Breast epithelium (tissue), 4 donors: ENCODE results near the gene ESCO1. TPM values are rescaled to one million over a fixed set of nuclear protein-coding genes. Genes with fewer than 3 reads are reported as not detected.

ENCODE experiments used
- DNase-seq, 2 donors: peaks; one replicate each; pipeline ENCODE4 v3.0.0-alpha.2; 2019; ENCODE audit warnings: low spot score in 2 of 2
- H3K27ac ChIP-seq, 2 donors: fragments of 200-600 bp; sonication (generic) in 1 of 2; one replicate each; pipeline ENCODE4 v1.5.1; 2016 to 2019; ENCODE audit warnings: mild to moderate bottlenecking in 1 of 2
- H3K27me3 ChIP-seq, 2 donors: fragments of 200-600 bp; sonication (generic) in 1 of 2; one replicate each; pipeline versions ENCODE4 v1.5.1 to v1.6.0; 2017 to 2019; ENCODE audit warnings: control low read depth in 1 of 2, mild to moderate bottlenecking in 1 of 2
- H3K36me3 ChIP-seq: fragments of 200-600 bp; one replicate; pipeline ENCODE4 v1.5.1; 2019
- H3K4me1 ChIP-seq, 2 donors: fragments of 200-600 bp; sonication (generic); one replicate each; pipeline ENCODE4 v1.5.1; 2016 to 2019; ENCODE audit warnings: control low read depth in 1 of 2
- H3K4me3 ChIP-seq, 3 donors: fragments of 200-600 bp; sonication (generic); 1 replicate in 2 of 3; 2 replicates in 1 of 3; pipeline ENCODE4 v1.5.1; 2016 to 2019; ENCODE audit warnings: mild to moderate bottlenecking in 3 of 3, moderate library complexity in 2 of 3
- H3K9me3 ChIP-seq, 2 donors: fragments of 200-600 bp; sonication (generic) in 1 of 2; one replicate each; pipeline ENCODE4 v1.5.1; 2016 to 2019; ENCODE audit warnings: control low read depth in 1 of 2
- CTCF ChIP-seq, 3 donors: fragments of 450-650 bp; IDR thresholded peaks; one replicate each; pipeline ENCODE4 v1.5.1; 2016 to 2017; ENCODE audit warnings: antibody characterized with exemption in 3 of 3, mild to moderate bottlenecking in 3 of 3, moderate library complexity in 3 of 3
- POLR2A ChIP-seq: fragments of 450-650 bp; IDR thresholded peaks from one replicate; pipeline ENCODE4 v1.6.1; 2016; ENCODE audit warnings: antibody characterized with exemption, mild to moderate bottlenecking, moderate library complexity
- POLR2AphosphoS5 ChIP-seq, 3 donors: sonication (generic); formaldehyde crosslinking; IDR thresholded peaks; one replicate each; pipeline ENCODE4 v1.6.1; 2017; ENCODE audit warnings: antibody characterized with exemption in 3 of 3
- intact Hi-C: fragments of 100-400 bp; cut with DNase I; formaldehyde crosslinking; loops from one replicate; pipeline ENCODE4 v1.15.1; 2023; ENCODE audit warnings: low total_unique reads
- total RNA-seq, 3 donors: library from RNA; depleted of rRNA; stranded (reverse); fragments of >200 nt; gene quantifications; one replicate each; pipeline ENCODE4 v1.1.0, GENCODE V29; 2016

The ESCO1 gene
- total RNA-seq, 3 donors from 2014 or later = 14.2 to 28.2 (median 18.4) TPM

GRCh38 chr18:21513292-21513691, 87.2 kb downstream of the ESCO1 start:
- H3K36me3 ChIP-seq = no peaks in the 10 kb centered on the region
- TF ChIP-seq CTCF (IDR thresholded peaks at IDR 0.05) (no peak), POLR2AphosphoS5 (IDR thresholded peaks at IDR 0.05) (no peak), POLR2A (no peak)
- no peaks in the 10 kb centered on the region for H3K9me3 ChIP-seq
- intact Hi-C loops = no loop called here
- H3K27ac ChIP-seq = no peak overlapping the region
- DNase-seq = no peak
- H3K4me1 ChIP-seq = no peaks in the 10 kb centered on the region
- H3K27me3 ChIP-seq = no peaks in the 10 kb centered on the region
- no peak overlapping the region for H3K4me3 ChIP-seq

- H3K27ac ChIP-seq = no peak overlapping the region
- TF ChIP-seq POLR2AphosphoS5 (IDR thresholded peaks at IDR 0.05) = no peak
- TF ChIP-seq CTCF (IDR thresholded peaks at IDR 0.05) = no peak
- no peak for TF ChIP-seq POLR2A
- no peak for DNase-seq
- H3K27me3 ChIP-seq = no peaks in the 10 kb centered on the region
- intact Hi-C loops = no loop called here
- no peaks in the 10 kb centered on the region for H3K4me1 ChIP-seq
- no peak overlapping the region for H3K4me3 ChIP-seq
- no peaks in the 10 kb centered on the region for H3K9me3 ChIP-seq
- H3K36me3 ChIP-seq = no peaks in the 10 kb centered on the region
Observed at GRCh38 chr18:21509062-21509461, 91.4 kb downstream of the ESCO1 start.

GRCh38 chr18:21507913-21508701, 92.4 kb downstream of the ESCO1 start:
- Histone ChIP-seq H3K4me1 (no peaks in the 10 kb centered on the region), H3K9me3 (no peaks in the 10 kb centered on the region), H3K27ac (no peak overlapping the region), H3K27me3 (no peaks in the 10 kb centered on the region), H3K4me3 (no peak overlapping the region), H3K36me3 (no peaks in the 10 kb centered on the region)
- intact Hi-C loops = no loop called here
- no peak for DNase-seq
- no peak for TF ChIP-seq CTCF (IDR thresholded peaks at IDR 0.05)
- no peak for TF ChIP-seq POLR2AphosphoS5 (IDR thresholded peaks at IDR 0.05)
- no peak for TF ChIP-seq POLR2A

- H3K4me1 ChIP-seq = no peaks in the 10 kb centered on the region
- no peaks in the 10 kb centered on the region for H3K9me3 ChIP-seq
- DNase-seq = no peak
- no peaks in the 10 kb centered on the region for H3K36me3 ChIP-seq
- intact Hi-C loops = no loop called here
- H3K4me3 ChIP-seq = no peak overlapping the region
- no peaks in the 10 kb centered on the region for H3K27me3 ChIP-seq
- no peak for TF ChIP-seq CTCF (IDR thresholded peaks at IDR 0.05)
- TF ChIP-seq POLR2A = no peak
- no peak for TF ChIP-seq POLR2AphosphoS5 (IDR thresholded peaks at IDR 0.05)
- H3K27ac ChIP-seq = no peak overlapping the region
Observed at GRCh38 chr18:21502661-21503060, 97.8 kb downstream of the ESCO1 start.

- intact Hi-C loops = no loop called here
Observed at GRCh38 chr18:21499997-21500396, 100.5 kb downstream of the ESCO1 start.

More at GRCh38 chr18:21499997-21500396, 100.5 kb downstream of the ESCO1 start:
- H3K27ac ChIP-seq = no peak overlapping the region
- H3K4me1 ChIP-seq = no peaks in the 10 kb centered on the region
- no peak overlapping the region for H3K4me3 ChIP-seq
- DNase-seq = no peak
- no peaks in the 10 kb centered on the region for H3K27me3 ChIP-seq
- no peaks in the 10 kb centered on the region for H3K36me3 ChIP-seq
- TF ChIP-seq POLR2A = no peak
- TF ChIP-seq POLR2AphosphoS5 (IDR thresholded peaks at IDR 0.05) = no peak
- TF ChIP-seq CTCF (IDR thresholded peaks at IDR 0.05) = no peak
- no peaks in the 10 kb centered on the region for H3K9me3 ChIP-seq
